ENCODE data around the gene CTBP2.

CTBP2 gene

GRCh38 chr10:125106586-125106985 is 53.8 kb downstream of the CTBP2 start:
- DNase-seq (ENCODE audit: low spot score), result no peak

- no peak for DNase-seq (ENCODE audit: low spot score)
These were observed 54.6 kb downstream of the CTBP2 start for GRCh38 chr10:125105706-125106255.

GRCh38 chr10:125105155-125105554 is 55.2 kb downstream of the CTBP2 start:
- DNase-seq (ENCODE audit: low spot score), result no peak

- DNase-seq (ENCODE audit: low spot score), result no peak
These were observed 55.8 kb downstream of the CTBP2 start for GRCh38 chr10:125104559-125104958.

GRCh38 chr10:125103924-125104323 is 56.4 kb downstream of the CTBP2 start:
- DNase-seq (ENCODE audit: low spot score), result no peak

- DNase-seq (ENCODE audit: low spot score), result no peak
These were observed 56.9 kb downstream of the CTBP2 start for GRCh38 chr10:125103466-125103865.

GRCh38 chr10:125102821-125103220 is 57.5 kb downstream of the CTBP2 start:
- no peak for DNase-seq (ENCODE audit: low spot score)

GRCh38 chr10:125102246-125102645 is 58.1 kb downstream of the CTBP2 start:
- no peak for DNase-seq (ENCODE audit: low spot score)

GRCh38 chr10:125101581-125101980 is 58.8 kb downstream of the CTBP2 start:
- no peak for DNase-seq (ENCODE audit: low spot score)

GRCh38 chr10:125101049-125101448 is 59.3 kb downstream of the CTBP2 start:
- no peak for DNase-seq (ENCODE audit: low spot score)

GRCh38 chr10:125097409-125098070 is 62.8 kb downstream of the CTBP2 start:
- DNase-seq (ENCODE audit: low spot score), result no peak

GRCh38 chr10:125096975-125097374 is 63.4 kb downstream of the CTBP2 start:
- DNase-seq (ENCODE audit: low spot score), result no peak

- DNase-seq (ENCODE audit: low spot score), result no peak
These were observed 64.0 kb downstream of the CTBP2 start for GRCh38 chr10:125096371-125096770.

GRCh38 chr10:125095776-125096175 is 64.6 kb downstream of the CTBP2 start:
- no peak for DNase-seq (ENCODE audit: low spot score)

- no peak for DNase-seq (ENCODE audit: low spot score)
These were observed 65.1 kb downstream of the CTBP2 start for GRCh38 chr10:125095228-125095627.

- DNase-seq (ENCODE audit: low spot score), result no peak
These were observed 65.6 kb downstream of the CTBP2 start for GRCh38 chr10:125094806-125095205.

GRCh38 chr10:125093974-125094705 is 66.2 kb downstream of the CTBP2 start:
- no peak for DNase-seq (ENCODE audit: low spot score)

- no peak for DNase-seq (ENCODE audit: low spot score)
These were observed 67.0 kb downstream of the CTBP2 start for GRCh38 chr10:125093199-125093973.

GRCh38 chr10:125092564-125093031 is 67.8 kb downstream of the CTBP2 start:
- no peak for DNase-seq (ENCODE audit: low spot score)

- DNase-seq (ENCODE audit: low spot score), result no peak
These were observed 68.5 kb downstream of the CTBP2 start for GRCh38 chr10:125091891-125092290.

GRCh38 chr10:125089469-125089868 is 70.9 kb downstream of the CTBP2 start:
- no peak for DNase-seq (ENCODE audit: low spot score)

- no peak for DNase-seq (ENCODE audit: low spot score)
These were observed 72.5 kb downstream of the CTBP2 start for GRCh38 chr10:125087897-125088215.
